KMS-11 (cell line): ENCODE measurements around the gene CTDP1.

Experiments
- H2AFZ ChIP-seq: fragments of 200-600 bp; sonication (generic); 2 replicates; pipeline ENCODE4 v1.6.1; 2016; ENCODE audit warnings: antibody characterized with exemption, mixed run types, low read depth
- H3K27ac ChIP-seq: fragments of 200-600 bp; sonication (generic); 2 replicates; pipeline ENCODE4 v1.6.1; 2016; ENCODE audit warnings: mild to moderate bottlenecking, mixed run types
- H3K27me3 ChIP-seq: fragments of 200-600 bp; sonication (generic); 2 replicates; pipeline ENCODE4 v1.6.1; 2017; ENCODE audit warnings: mild to moderate bottlenecking, low read depth, mixed run types, moderate library complexity; ENCODE audit not compliant: insufficient read depth
- H3K36me3 ChIP-seq: fragments of 200-600 bp; sonication (generic); 2 replicates; pipeline ENCODE4 v1.6.1; 2017; ENCODE audit warnings: mild to moderate bottlenecking, mixed run types; ENCODE audit not compliant: insufficient read depth
- H3K4me1 ChIP-seq: fragments of 200-600 bp; sonication (generic); 2 replicates; pipeline ENCODE4 v1.6.1; 2016; ENCODE audit warnings: mild to moderate bottlenecking, low read depth, mixed run types; ENCODE audit not compliant: poor library complexity, severe bottlenecking
- H3K4me2 ChIP-seq: fragments of 200-600 bp; sonication (generic); 2 replicates; pipeline ENCODE4 v1.7.0; 2016; ENCODE audit warnings: mild to moderate bottlenecking, mixed run types
- H3K4me3 ChIP-seq: fragments of 200-600 bp; sonication (generic); IDR thresholded peaks from 2 replicates; pipeline ENCODE4 v1.6.1; 2017; ENCODE audit warnings: low read depth, low read length, mixed read lengths; ENCODE audit not compliant: insufficient read depth
- H3K79me2 ChIP-seq: fragments of 200-600 bp; sonication (generic); 2 replicates; pipeline ENCODE4 v1.6.1; 2016; ENCODE audit warnings: low read depth, mixed run types; ENCODE audit not compliant: insufficient read depth
- H3K9ac ChIP-seq: fragments of 200-600 bp; sonication (generic); 2 replicates; pipeline ENCODE4 v1.6.1; 2016; ENCODE audit warnings: mild to moderate bottlenecking, mixed run types
- H4K20me1 ChIP-seq: fragments of 200-600 bp; sonication (generic); 2 replicates; pipeline ENCODE4 v1.6.1; 2016; ENCODE audit warnings: mild to moderate bottlenecking, mixed run types; ENCODE audit not compliant: insufficient read depth
- TF ChIP-seq, protein P1 (sequence below): fragments of 200-600 bp; sonication (generic); conservative IDR thresholded peaks from 2 replicates; pipeline ENCODE4 v1.6.1; 2017; ENCODE audit warnings: low read depth, mild to moderate bottlenecking, antibody characterized with exemption, low read length, moderate library complexity, mixed read lengths

CTDP1 gene

DNA sequence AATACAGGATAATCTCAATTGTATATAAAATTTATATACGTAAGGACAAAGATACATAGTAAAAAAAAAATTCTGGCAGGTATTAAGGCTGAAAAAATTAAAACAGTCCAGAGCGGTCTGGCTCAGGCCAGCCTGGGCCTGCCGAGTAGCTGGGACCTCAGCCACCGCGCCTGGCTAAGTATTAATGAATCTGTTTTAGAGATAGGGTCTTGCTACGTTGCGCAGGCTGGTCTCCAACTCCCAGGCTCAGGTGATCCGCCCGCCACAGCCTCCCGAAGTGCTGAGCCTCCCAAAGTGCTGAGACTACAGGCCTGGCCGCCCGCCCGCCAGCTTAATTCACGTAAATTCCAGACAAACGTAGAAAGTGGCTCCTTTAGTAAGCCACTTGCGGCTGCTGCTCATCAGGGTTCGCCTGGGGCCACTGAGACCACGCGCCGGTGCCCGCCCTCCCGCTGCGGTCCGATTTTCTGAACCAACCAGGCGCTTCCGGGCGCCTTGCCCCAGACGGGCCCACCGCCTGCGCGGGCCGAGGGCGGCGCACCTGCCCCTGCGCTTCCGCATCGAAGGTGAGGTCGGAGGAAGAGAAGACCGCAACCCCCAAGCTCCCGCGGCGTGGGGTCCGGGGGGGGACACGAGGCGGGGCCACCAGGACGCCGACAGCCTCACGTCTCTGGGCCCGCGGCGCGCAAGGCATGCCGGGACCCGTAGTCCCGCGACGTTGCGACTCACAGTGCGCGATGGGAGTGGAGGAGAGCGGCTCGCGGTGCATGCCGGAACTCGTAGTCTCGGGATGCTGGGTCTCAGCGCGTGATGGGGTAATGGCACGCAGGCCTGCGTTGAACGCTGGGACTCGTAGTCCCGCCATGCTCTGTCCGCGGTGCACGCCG is 695 bp upstream of the CTDP1 start:
- Histone ChIP-seq H3K9ac (peak overlapping the region; percentile 92), H2AFZ (peak overlapping the region; percentile 89), H3K4me2 (peak overlapping the region; percentile 90), H3K4me3 (peak overlapping the region; percentile 17), H3K27ac (peak overlapping the region; percentile 88), H3K4me1 (peaks cover 17% of the 10 kb centered on the region), H3K36me3 (no peaks in the 10 kb centered on the region; the same call in 1 of the 2 replicates), H3K79me2 (peaks cover 39% of the 10 kb centered on the region), H3K27me3 (no peaks in the 10 kb centered on the region), H4K20me1 (no peaks in the 10 kb centered on the region)
- TF ChIP-seq, protein P1, sequence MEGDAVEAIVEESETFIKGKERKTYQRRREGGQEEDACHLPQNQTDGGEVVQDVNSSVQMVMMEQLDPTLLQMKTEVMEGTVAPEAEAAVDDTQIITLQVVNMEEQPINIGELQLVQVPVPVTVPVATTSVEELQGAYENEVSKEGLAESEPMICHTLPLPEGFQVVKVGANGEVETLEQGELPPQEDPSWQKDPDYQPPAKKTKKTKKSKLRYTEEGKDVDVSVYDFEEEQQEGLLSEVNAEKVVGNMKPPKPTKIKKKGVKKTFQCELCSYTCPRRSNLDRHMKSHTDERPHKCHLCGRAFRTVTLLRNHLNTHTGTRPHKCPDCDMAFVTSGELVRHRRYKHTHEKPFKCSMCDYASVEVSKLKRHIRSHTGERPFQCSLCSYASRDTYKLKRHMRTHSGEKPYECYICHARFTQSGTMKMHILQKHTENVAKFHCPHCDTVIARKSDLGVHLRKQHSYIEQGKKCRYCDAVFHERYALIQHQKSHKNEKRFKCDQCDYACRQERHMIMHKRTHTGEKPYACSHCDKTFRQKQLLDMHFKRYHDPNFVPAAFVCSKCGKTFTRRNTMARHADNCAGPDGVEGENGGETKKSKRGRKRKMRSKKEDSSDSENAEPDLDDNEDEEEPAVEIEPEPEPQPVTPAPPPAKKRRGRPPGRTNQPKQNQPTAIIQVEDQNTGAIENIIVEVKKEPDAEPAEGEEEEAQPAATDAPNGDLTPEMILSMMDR = no peak

DNA sequence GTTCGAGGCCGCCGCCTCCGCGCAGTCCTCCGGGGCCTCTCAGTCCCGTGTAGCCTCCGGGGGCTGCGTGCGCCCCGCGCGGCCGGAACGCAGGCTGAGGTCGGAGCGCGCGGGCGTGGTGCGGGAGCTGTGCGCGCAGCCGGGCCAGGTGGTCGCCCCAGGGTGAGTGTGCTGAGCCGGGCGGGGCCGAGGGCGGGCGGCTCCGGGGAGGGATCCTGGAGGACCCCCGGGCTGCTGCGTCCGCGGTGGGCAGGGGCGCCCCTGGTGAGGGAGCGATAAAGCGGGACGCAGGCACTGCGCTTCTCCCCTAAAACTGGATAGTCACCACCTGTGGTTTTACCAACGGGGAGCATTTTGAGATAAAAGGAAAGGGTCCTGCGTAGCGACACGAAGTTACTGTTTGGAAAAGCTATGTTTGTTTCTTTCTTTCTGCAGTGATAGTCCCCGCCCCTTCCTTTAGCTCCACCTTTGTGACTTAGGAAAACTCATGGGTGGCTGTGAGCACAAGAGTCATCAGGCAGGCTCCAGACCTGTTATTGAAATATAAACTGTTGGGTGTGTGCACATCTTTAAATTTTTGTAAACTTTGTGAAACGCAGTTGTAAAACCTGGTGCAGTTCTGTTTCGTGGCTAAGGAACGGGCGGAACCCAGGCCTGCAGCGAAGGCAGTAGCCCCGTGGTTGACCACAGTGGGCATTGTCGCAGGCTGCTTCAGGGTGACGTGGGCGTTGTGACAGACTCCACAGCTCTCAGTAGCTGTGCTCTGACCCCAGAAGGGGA is 687 bp downstream of the CTDP1 start:
- Histone ChIP-seq H4K20me1 (no peaks in the 10 kb centered on the region), H3K27ac (peak overlapping the region; percentile 88), H3K79me2 (peaks cover 53% of the 10 kb centered on the region)

DNA sequence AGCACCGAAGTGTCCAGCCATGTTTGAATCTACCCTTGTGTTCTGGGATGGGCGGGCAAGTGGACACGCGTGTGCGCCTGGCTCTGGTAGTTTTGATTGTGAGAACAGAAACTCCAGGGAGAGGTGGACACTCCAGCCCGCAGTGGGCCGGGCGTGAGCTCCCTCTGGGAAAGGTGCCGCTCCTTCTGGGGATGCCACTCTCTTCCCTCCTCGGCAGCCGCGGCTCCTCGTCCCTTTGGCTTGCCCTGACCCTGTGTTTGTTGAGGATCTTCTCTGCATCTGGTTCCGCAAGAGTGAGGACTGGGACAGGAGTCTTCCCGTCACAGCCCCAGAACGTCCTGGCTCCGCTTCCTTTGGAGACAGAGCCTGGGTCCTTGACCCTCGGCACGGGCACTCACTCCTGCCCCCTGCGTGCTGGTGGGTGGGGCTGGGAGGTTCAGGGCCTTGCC is 1.3 kb downstream of the CTDP1 start:
- no peak overlapping the region for H2AFZ ChIP-seq
- 0 out of 2 replicates have a peak, but pooled peaks cover under 1% of the 10 kb centered on the region for H4K20me1 ChIP-seq
- H3K9ac ChIP-seq = peak overlapping the region; percentile 92; the same call in 1 of the 2 replicates
- H3K36me3 ChIP-seq = no peaks in the 10 kb centered on the region; the same call in 1 of the 2 replicates
- H3K4me2 ChIP-seq = peak overlapping the region; percentile 97
- peak overlapping the region; percentile 88; the same call in 1 of the 2 replicates for H3K27ac ChIP-seq
- H3K79me2 ChIP-seq = peaks cover 56% of the 10 kb centered on the region
- TF ChIP-seq, protein P1 = no peak
- H3K4me3 ChIP-seq = no peak overlapping the region
- peaks cover 17% of the 10 kb centered on the region for H3K4me1 ChIP-seq
- H3K27me3 ChIP-seq = no peaks in the 10 kb centered on the region

More for the DNA sequence above, 687 bp downstream of the CTDP1 start:
- H3K4me2 ChIP-seq = peak overlapping the region; percentile 97
- TF ChIP-seq, protein P1 = no peak
- H3K36me3 ChIP-seq = no peaks in the 10 kb centered on the region; the same call in 1 of the 2 replicates
- peak overlapping the region; percentile 92 for H3K9ac ChIP-seq
- no peaks in the 10 kb centered on the region for H3K27me3 ChIP-seq
- no peak overlapping the region for H3K4me3 ChIP-seq
- H3K4me1 ChIP-seq = peaks cover 17% of the 10 kb centered on the region
- H2AFZ ChIP-seq = peak overlapping the region; percentile 89

- H3K27me3 ChIP-seq = no peaks in the 10 kb centered on the region
- H3K36me3 ChIP-seq = no peaks in the 10 kb centered on the region; the same call in 1 of the 2 replicates
- H2AFZ ChIP-seq = no peak overlapping the region
- H3K4me1 ChIP-seq = peaks cover 17% of the 10 kb centered on the region
- peaks cover 64% of the 10 kb centered on the region for H3K79me2 ChIP-seq
- no peak overlapping the region for H3K27ac ChIP-seq
- peak overlapping the region; percentile 97; the same call in 1 of the 2 replicates for H3K4me2 ChIP-seq
- TF ChIP-seq, protein P1 = no peak
- H3K4me3 ChIP-seq = no peak overlapping the region
- H3K9ac ChIP-seq = no peak overlapping the region
- 0 out of 2 replicates have a peak, but pooled peaks cover 3% of the 10 kb centered on the region for H4K20me1 ChIP-seq
Measured at GRCh38 chr18:79681484-79682387, 2.1 kb downstream of the CTDP1 start.
